Rectal smooth muscle tissue (tissue), 1 donor: ENCODE results near the gene BRD8.

Source experiments
- H3K27ac ChIP-seq: one replicate; pipeline ENCODE4 v1.7.0; 2013; ENCODE audit warnings: low read depth, low read length, inconsistent platforms
- H3K27me3 ChIP-seq: one replicate; pipeline ENCODE4 v1.7.0; 2013; ENCODE audit warnings: low read length; ENCODE audit not compliant: control insufficient read depth, insufficient read depth
- H3K36me3 ChIP-seq: one replicate; pipeline ENCODE4 v1.7.0; 2013; ENCODE audit warnings: low read length; ENCODE audit not compliant: control insufficient read depth, insufficient read depth
- H3K4me1 ChIP-seq: one replicate; pipeline ENCODE4 v1.7.0; 2013; ENCODE audit warnings: low read length; ENCODE audit not compliant: control insufficient read depth, insufficient read depth
- H3K4me3 ChIP-seq: one replicate; pipeline ENCODE4 v1.7.0; 2013; ENCODE audit warnings: low read length
- H3K9ac ChIP-seq: one replicate; pipeline ENCODE4 v1.7.0; 2013; ENCODE audit warnings: low read length

Gene BRD8

DNA sequence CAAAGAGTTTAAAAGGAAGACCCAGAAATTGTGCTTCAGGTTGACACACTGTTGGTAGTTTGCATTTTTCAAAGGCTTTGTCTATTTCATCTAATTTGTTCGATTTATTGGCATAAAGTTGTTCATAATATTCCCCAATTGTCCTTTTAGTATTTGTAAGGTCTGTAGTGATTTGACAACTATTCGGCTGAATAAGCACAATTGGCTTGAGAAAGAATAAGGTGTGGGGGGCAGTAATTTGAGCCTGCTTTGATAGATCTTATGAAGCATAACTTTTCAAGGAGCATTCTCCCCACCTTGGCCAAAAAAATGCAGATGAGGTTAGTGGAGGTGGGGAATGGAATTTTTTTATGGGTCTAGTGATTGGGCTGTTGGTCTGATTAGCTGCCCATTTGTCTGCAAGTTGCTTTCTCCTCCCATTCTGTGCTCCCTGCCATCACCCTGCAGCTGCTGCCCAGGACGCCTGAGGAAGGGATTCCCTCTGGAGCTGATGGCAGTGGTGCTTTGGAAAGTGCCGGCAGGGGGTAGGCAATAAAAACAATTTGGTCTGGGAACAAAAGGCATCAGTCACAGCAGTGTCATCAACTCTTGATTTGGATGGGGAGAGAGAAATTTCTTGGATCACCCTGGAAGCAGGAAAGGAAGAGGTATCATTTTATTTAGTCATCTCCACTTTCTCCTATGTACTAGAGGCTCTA is 68.0 kb downstream of the BRD8 start:
- H3K9ac ChIP-seq, result no peak overlapping the region
- H3K27ac ChIP-seq, result no peak overlapping the region
- no peaks in the 10 kb centered on the region for H3K27me3 ChIP-seq
- H3K36me3 ChIP-seq, result no peaks in the 10 kb centered on the region
- peaks cover 5% of the 10 kb centered on the region for H3K4me1 ChIP-seq
- no peak overlapping the region for H3K4me3 ChIP-seq

DNA sequence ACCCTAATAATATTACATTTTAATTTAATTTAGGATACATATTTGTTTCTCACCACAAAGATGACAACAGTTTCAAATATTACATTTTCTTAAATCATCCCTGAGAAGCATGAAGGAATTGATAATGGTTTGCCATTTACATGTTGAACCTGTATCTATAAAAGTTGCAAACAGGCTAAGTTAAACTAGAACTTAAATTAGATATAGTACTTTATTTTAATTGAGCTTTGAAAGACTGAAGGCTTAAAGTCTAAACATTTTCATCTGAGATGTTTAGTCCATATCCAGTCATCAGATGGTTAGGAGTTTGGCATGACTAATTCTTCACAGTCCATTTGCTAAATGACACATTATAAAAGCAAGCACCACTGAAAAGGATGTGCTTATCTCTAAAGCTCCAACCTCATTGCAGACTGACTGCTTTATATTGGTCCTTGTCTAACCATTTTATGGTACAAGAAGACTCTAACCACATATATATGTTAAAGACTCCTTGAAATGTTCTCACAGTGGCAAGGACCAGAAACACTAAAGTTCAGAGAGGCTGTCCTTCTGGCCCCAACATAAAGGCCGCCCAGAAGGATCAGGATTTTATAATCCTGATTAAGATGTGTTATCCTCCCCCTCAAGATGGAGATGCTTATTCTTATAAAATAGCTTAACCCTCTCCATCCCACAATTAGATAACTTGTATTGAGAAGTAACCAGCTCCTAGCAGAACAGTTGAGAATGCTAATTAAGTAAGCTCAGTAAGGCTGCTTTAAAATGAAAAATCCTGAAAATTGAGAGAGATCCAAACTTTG is 68.8 kb downstream of the BRD8 start:
- Histone ChIP-seq H3K36me3 (no peaks in the 10 kb centered on the region), H3K4me3 (no peak overlapping the region)

DNA sequence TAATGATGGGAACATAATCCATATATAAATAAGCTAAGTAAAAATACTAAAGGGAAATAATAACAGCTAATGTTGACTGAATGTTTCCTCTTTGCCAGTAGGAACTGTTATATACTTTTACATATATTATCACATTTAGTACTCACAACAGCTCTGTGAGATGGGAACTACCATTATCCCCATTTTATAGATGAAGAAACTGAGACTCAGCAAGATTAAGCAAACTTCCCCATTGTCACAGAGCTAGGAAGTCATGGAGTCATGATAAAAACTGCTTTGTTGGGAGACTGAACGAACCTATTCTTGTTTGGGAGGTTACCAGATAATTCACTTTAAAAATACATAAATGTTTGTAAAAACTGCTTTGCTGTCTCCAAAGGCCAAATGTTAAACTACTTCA is 71.2 kb downstream of the BRD8 start:
- Histone ChIP-seq H3K4me3 (no peak overlapping the region), H3K27me3 (no peaks in the 10 kb centered on the region), H3K27ac (no peak overlapping the region), H3K4me1 (peaks cover 5% of the 10 kb centered on the region), H3K36me3 (no peaks in the 10 kb centered on the region), H3K9ac (no peak overlapping the region)

More for the DNA sequence above, 68.8 kb downstream of the BRD8 start:
- no peaks in the 10 kb centered on the region for H3K27me3 ChIP-seq
- no peak overlapping the region for H3K9ac ChIP-seq
- H3K27ac ChIP-seq, result no peak overlapping the region
- H3K4me1 ChIP-seq, result peaks cover 5% of the 10 kb centered on the region

DNA sequence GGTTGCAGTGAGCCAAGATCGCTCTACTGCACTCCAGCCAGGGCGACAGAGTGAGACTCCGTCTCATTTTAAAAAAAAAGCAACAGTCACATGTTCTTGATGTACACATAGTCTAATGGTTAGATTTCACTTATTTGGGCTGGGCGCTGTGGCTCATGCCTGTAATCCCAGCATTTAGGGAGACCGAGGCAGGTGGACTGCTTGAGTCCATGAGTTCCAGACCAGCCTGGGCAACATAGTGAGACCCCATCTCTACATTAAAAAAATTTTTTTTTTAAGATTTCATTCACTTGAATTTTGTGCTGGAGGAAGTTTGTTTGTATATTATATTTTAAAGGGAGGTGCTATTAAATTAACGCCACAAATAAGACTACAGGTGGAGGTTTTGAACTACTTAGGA is 72.7 kb downstream of the BRD8 start:
- Histone ChIP-seq H3K9ac (no peak overlapping the region), H3K4me3 (no peak overlapping the region), H3K4me1 (no peaks in the 10 kb centered on the region), H3K36me3 (no peaks in the 10 kb centered on the region), H3K27ac (no peak overlapping the region), H3K27me3 (no peaks in the 10 kb centered on the region)

DNA sequence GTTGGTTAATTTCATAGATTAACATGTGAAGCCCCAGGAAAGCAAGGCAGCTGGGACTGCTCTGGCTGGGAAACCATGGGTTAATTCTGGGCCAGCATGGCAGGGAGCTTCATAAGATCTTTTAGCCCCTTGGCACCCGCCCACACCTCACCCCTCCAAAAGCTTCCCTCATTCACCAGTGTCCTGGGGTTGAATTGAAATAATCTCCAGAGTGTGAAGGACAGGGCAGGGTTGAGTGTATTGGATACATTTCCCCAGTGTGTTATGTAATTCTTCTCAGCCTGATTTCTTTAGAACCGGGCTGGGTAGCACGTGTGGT is 75.2 kb downstream of the BRD8 start:
- no peak overlapping the region for H3K9ac ChIP-seq
- no peak overlapping the region for H3K4me3 ChIP-seq
- H3K27me3 ChIP-seq, result no peaks in the 10 kb centered on the region
- H3K36me3 ChIP-seq, result no peaks in the 10 kb centered on the region
- no peak overlapping the region for H3K27ac ChIP-seq
- H3K4me1 ChIP-seq, result no peaks in the 10 kb centered on the region

DNA sequence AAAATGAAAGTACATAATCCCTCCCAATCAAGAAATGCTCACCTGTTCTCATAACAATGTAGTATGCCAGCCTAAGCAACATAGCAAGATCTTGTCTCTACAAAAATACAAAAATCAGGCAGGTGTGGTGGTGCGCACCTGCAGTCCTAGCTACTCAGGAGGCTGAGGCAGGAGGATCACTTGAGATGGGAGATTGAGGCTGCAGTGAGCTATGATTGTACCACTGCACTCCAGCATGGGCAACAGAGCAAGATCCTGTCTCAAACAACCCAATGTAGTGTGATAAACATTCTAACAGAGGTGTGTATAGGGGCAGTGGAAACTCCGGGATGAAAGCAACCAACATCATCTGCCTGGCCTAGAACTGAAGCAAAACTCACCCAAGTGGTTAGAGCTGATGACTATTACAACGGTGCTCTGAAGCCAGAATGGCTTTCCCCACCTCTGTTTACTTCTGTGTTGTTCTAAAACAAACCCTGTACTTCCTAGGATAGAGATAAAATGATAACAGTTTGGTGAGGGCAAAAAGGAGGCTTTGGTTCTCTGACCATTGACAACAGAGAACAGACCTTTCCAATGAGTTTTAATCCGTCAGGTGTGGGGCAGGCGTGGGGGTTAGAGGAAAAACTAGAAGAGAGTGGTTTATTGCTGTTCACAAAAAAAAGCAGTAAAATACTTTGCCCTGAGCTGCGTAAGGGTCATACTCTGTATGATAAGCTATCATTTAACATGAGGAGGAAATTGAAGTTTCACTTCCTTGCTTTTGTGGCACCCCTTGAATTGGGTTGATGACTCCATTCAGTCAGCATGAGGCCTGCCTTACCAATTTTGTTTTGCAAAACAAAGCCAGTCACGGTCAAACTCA is 75.7 kb downstream of the BRD8 start:
- no peaks in the 10 kb centered on the region for H3K4me1 ChIP-seq
- no peak overlapping the region for H3K4me3 ChIP-seq
- no peak overlapping the region for H3K9ac ChIP-seq
- no peaks in the 10 kb centered on the region for H3K27me3 ChIP-seq
- H3K36me3 ChIP-seq, result no peaks in the 10 kb centered on the region
- no peak overlapping the region for H3K27ac ChIP-seq

DNA sequence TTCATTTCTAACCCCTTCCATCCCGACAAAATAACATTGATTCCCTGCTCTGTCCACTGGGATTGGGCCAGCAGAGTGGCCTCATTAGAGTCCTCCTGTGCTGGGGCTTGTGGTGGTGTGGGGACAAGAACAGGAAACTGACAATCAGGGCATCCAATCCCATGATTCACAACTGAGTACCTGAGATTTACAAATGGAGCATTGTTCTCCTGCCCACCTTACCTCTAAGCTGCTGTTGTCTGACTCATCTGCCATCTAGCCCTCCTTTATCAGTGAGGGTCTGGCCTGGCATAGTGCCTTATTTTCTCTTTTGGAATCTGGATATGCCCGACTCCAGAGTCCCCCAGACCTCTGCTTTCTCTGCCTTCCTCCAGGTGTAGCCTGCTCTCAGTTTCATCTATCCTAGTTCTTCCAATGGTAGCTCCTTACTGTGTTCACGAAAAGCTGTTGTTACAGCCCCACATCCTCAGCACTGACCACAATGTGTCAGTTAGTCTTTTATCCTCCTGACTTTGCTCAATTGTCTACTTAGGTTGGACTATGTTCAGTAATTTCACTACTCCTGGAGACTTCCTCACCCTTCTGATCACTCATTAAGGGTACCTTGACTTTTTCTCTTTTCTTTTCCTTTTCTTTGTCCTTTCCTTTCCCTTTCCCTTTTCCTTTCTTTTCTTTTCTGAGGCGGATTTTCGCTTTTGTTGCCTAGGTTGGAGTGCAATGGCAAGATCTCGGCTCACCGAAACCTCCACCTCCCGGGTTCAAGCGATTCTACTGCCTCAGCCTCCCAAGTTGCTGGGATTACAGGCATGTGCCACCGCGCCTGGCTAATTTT is 81.2 kb downstream of the BRD8 start:
- Histone ChIP-seq H3K4me1 (no peaks in the 10 kb centered on the region), H3K27me3 (no peaks in the 10 kb centered on the region), H3K4me3 (no peak overlapping the region), H3K27ac (no peak overlapping the region), H3K9ac (no peak overlapping the region), H3K36me3 (no peaks in the 10 kb centered on the region)

DNA sequence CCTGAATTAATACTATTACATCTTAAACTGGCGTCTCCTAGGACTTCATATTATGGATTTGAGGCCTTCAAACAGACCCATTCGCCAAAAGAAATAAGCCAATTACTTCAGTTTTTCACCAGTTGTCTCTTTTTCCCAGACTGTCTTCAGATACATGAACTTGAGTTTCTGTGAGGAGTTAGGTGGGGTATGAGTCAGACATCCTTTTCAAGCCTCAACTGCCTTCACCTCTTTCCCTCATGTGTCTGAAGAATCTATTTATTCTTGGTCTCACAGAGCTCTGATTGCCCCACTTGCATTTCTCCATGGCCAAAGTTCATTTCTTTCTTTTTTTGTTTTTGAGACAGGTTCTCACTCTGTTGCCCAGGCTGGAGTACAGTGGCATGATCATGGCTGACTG is 82.1 kb downstream of the BRD8 start:
- H3K27ac ChIP-seq, result no peak overlapping the region
- no peak overlapping the region for H3K4me3 ChIP-seq
- no peaks in the 10 kb centered on the region for H3K36me3 ChIP-seq
- no peaks in the 10 kb centered on the region for H3K27me3 ChIP-seq
- H3K4me1 ChIP-seq, result no peaks in the 10 kb centered on the region
- no peak overlapping the region for H3K9ac ChIP-seq

DNA sequence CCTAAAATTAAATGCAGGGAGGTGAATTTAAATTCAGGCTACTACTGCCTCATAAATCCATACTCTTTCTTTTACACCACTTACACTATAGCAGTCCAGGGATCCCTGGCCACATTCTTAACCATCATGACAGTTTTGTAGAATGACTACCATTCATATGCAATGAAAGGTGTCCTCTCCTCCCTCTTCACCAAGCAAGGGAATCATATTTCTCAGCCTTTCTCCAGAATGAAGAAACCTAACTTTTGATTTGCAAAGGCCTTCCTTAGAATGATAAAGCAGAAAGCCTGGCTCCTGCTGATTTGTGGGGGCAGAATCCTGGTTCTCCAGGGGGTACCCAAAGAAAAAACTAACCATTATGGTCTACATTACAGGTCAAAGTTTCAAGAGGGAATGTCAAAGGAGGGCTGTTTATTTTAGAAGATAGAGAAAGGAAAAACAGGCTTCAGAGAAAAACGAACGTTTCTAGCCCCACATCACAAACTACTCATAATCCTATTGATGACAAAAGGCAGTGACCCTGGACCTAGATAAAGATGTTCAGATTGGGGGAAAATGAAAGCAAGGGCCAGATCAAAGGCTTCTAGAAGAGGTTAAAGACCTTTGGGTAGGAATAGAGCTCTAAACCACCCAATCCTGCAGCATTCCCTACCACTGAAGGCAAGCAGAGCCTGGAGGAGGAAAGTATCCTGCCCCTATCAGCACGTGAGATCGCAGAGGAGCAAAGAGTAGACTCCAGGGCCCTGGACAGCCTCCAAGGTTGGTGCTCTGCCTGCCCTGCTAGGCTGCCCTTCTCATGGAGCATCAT is 83.1 kb downstream of the BRD8 start:
- Histone ChIP-seq H3K36me3 (no peaks in the 10 kb centered on the region), H3K4me1 (no peaks in the 10 kb centered on the region), H3K27ac (no peak overlapping the region), H3K9ac (no peak overlapping the region), H3K27me3 (no peaks in the 10 kb centered on the region), H3K4me3 (no peak overlapping the region)

DNA sequence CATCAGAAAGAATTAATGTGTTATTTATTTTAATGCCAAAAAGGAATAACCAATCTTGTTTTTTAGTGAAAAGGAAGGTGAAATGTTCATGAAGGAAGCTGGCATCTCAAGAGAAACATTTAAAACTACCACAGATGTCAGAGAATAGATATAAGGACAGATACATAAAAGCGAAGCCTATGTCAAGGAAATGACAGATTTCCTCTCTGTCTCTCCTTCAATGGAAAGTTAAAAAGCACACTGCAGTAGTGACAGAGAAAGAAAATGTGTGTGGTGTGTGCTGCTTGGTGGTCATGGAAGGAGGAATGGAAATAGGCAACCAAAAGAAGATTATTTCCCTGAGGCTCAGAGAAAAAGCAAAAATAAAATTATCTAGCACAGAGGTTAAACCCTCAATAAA is 85.4 kb downstream of the BRD8 start:
- Histone ChIP-seq H3K4me3 (no peak overlapping the region), H3K27ac (no peak overlapping the region), H3K4me1 (no peaks in the 10 kb centered on the region), H3K36me3 (no peaks in the 10 kb centered on the region), H3K27me3 (no peaks in the 10 kb centered on the region), H3K9ac (no peak overlapping the region)

DNA sequence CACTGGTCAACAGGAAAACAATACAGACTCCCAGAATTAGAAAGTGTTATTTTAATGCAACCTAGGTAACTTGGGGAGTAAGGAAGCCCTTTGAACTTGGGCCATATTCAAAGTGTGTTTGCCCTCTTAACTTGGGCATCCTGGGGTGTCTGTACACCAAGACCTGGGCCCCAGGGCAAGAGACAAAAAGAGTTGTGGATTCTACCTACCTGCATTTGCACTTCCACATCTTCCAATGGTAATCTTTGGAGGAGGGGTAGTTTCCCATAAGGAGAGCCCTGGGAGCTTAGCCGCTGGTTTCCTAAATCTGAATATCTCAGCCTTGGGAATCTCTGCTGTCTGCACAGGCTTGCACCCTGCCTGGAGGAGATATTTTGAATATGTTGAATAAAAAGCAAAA is 86.1 kb downstream of the BRD8 start:
- no peaks in the 10 kb centered on the region for H3K4me1 ChIP-seq
- no peak overlapping the region for H3K9ac ChIP-seq
- H3K27ac ChIP-seq, result no peak overlapping the region
- no peak overlapping the region for H3K4me3 ChIP-seq
- H3K27me3 ChIP-seq, result no peaks in the 10 kb centered on the region
- H3K36me3 ChIP-seq, result no peaks in the 10 kb centered on the region
